ENCODE data around the gene PKLR. TPM values are rescaled to one million over a fixed set of nuclear protein-coding genes. Genes with fewer than 3 reads are reported as not detected.

PKLR gene
- total and polyA plus RNA-seq, 2 of the 4 experiments (the other 2 are of a cell fraction): 0.03 TPM; not detected in 1

DNA sequence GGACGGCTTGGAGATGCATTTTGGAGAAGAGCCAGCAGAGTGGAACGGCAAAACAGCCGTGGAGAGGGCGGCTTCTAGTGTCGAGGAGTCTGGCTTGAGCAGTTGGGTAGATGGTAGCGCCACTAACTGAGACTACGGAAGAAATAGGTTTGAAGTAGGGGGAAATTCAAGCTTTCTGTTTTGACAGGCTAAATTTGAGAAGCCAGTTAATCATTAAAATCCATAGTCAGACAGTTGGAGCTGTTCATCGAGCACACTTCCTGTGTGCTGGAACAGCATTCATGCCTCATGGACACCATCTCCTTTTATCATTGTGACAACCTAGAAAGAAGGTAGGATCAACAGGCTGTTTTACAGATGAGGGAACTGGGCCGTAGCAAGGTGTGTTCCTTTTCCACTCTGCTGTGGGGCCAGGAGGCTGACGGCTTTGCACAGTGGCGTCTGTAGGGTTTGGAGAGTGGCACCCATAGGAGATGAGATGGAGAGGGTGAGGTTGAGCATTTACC lies 3.4 kb upstream of the PKLR start:
- Histone ChIP-seq H2AK5ac (ENCODE audit: low read depth, low read length) (no peak overlapping the region), H2BK20ac (ENCODE audit: low read depth, low read length) (no peak overlapping the region), H3K9ac (ENCODE audit: low read depth, low read length) (no peak overlapping the region), H3K36me3 (ENCODE audit: control insufficient read depth, insufficient read depth, low read length) (no peaks in the 10 kb centered on the region), H3K4me2 (ENCODE audit: low read depth, low read length) (no peak overlapping the region), H2AK9ac (replicated peaks; ENCODE audit: low read depth, low read length, poor library complexity) (no peak overlapping the region), H4K8ac (ENCODE audit: low read depth in 2 of 2, low read length in 2 of 2) (no peak overlapping the region), H4K20me1 (ENCODE audit: insufficient read depth, low read length) (no peaks in the 10 kb centered on the region), H3K4ac (ENCODE audit: low read depth, low read length) (no peak overlapping the region), H4K91ac (ENCODE audit: insufficient read depth, low read depth, low read length) (no peak overlapping the region), H3K4me3 (ENCODE audit: insufficient read depth, low read depth, low read length) (no peak overlapping the region), H3K27ac (ENCODE audit: insufficient read depth, low read length) (no peak overlapping the region), H2BK120ac (ENCODE audit: low read depth, low read length) (no peak overlapping the region), H4K5ac (ENCODE audit: low read depth, low read length) (no peak overlapping the region), H2BK15ac (ENCODE audit: low read depth, low read length) (no peak overlapping the region), H3K56ac (ENCODE audit: extremely low read depth, insufficient read depth, low read length) (no peak overlapping the region), H3K23ac (ENCODE audit: low read depth, low read length) (no peak overlapping the region), H2BK5ac (ENCODE audit: low read depth, low read length, poor library complexity, severe bottlenecking) (no peak overlapping the region), H3K14ac (replicated peaks; ENCODE audit: low read depth, low read length) (no peak overlapping the region), H2AFZ (replicated peaks; ENCODE audit: low read length, poor library complexity) (peak overlapping the region; percentile 32), H3K79me1 (ENCODE audit: low read depth in 1 of 2, low read length in 2 of 2) (peaks cover 4 to 9% of the 10 kb centered on the region in 2 experiments; a peak in 3 of 4 replicates), H3K9me1 (ENCODE audit: insufficient read depth, low read length) (0 out of 2 replicates have a peak, but pooled peaks cover 1% of the 10 kb centered on the region), H3K27me3 (ENCODE audit: control insufficient read depth, insufficient read depth, low read length) (peaks cover 7% of the 10 kb centered on the region), H3K18ac (ENCODE audit: low read depth, low read length) (no peak overlapping the region), H3K4me1 (ENCODE audit: control insufficient read depth, insufficient read depth, low read length) (peaks cover 3% of the 10 kb centered on the region), H3K9me3 (ENCODE audit: control insufficient read depth, insufficient read depth, low read length) (no peaks in the 10 kb centered on the region)
- intact Hi-C loops (cut with micrococcal nuclease): loop anchor here (5.0 kb wide), 1 partner anchor 42 kb away; the partner anchor contains the start of gene SCAMP3
- in situ Hi-C loops (cut with MboI; ENCODE audit: low sequenced_read_pairs): no loop called here
- WGBS, 2 experiments (ENCODE audit: extremely low coverage in 2 of 2, insufficient read length in 1 of 2): 35% methylated on average over 4 of the region's 11 CpGs; no CpG with 5 or more reads in 1 of the 2 experiments
- no peak for ATAC-seq (ENCODE audit: low read depth)
- no peak for DNase-seq
- dilution Hi-C loops (cut with HindIII; ENCODE audit: low sequenced_read_pairs, unreplicated experiment): no loop called here
- no TSS peak for BruUV-seq (replicated peaks)
- TF ChIP-seq RFX5 (IDR thresholded peaks at IDR 0.05; ENCODE audit: low read depth, low read length) (no peak), BHLHE40 (IDR thresholded peaks at IDR 0.05; ENCODE audit: low read depth, low read length) (no peak), FOS (IDR thresholded peaks at IDR 0.05; ENCODE audit: low read depth, low read length) (no peak), NFE2L2 (IDR thresholded peaks at IDR 0.05; ENCODE audit: low read depth, low read length) (no peak), RAD21 (IDR thresholded peaks at IDR 0.05; ENCODE audit: low read length) (no peak), SMC3 (IDR thresholded peaks at IDR 0.05; ENCODE audit: low read depth, low read length) (no peak), MAFK (IDR thresholded peaks at IDR 0.05; ENCODE audit: low read depth, low read length) (no peak)
- ChIA-PET CTCF (no interaction called here), POLR2A (ENCODE audit: unreplicated experiment) (interaction anchor here (0.6 kb wide), 1 partner anchor 28 kb away, joined by 4 read pairs; no protein-coding TSS in a partner anchor)
